HG02938 (cell line): ENCODE measurements around the gene RRP1.

Experiments
- ATAC-seq: cut with Tn5 transposase; IDR thresholded peaks from one replicate; pipeline ENCODE4 v1.9.1; 2021; ENCODE audit warnings: mild to moderate bottlenecking, moderate library complexity; ENCODE audit not compliant: unreplicated experiment

RRP1 gene

DNA sequence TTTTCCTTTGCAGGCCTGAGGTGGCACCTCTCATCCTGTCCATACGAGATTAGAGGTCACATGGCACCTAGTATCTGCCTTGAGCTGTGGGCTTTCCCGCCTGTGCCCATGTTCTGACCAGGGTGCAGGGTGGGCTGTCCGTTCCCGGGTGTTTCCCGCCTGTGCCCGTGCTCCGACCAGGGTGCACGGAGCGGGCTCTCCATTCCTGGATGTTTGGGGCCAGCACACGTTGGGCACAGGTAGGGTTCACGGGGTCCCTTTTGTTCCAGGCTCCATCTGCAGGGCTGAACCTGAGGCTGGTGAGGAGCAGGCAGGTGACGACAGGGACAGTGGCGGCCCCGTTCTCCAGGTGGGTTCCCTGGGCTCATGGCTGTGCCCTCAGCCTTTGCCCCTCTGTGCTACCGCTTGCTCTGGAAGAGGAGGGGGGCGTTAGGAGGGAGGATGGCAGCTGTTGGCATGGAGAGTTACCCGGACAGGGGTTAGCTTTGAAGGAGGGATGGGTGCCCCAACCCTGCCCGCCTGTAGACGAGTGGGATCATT, 10.0 kb downstream of the RRP1 start:
- ATAC-seq = no peak

DNA sequence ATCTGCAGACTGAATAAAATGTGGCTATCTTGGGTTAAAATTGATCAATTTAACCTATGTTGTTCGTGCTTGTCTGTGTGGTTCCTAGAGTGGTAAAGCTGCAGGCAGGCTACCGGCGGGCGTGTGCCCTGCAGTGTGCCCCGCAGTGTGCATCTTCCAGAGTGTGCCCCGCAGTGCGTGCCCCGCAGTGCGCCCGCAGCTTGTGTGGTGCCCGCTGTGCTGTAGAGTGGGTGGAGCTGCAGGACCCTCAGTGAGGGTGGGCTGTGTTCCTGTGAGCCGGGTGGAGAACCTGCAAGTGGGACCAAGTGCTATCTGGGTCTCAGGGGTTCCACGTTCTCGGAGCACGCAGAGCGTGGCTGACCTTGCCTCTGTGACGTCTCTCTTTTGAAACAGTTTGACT, 10.7 kb downstream of the RRP1 start:
- ATAC-seq = no peak

DNA sequence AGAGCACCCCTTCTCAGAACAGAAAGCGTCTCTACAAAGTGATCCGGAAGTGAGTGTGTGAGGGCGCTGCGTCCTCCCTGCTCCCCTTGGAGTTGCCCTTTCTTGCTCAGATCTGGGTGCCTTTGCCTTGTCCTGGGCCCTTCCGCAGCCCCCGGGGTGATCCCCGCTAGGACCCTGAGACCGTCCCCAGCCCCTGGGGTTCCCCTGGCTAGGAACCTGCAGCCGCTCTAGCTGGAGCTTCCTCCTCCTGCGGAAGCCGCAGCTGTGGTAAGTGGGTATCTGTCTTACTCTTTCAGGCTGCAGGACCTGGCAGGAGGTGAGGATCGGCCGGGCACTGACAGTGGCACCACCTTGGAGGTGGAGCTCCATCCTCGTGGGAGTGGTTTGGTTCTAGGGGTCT, 11.2 kb downstream of the RRP1 start:
- no peak for ATAC-seq

DNA sequence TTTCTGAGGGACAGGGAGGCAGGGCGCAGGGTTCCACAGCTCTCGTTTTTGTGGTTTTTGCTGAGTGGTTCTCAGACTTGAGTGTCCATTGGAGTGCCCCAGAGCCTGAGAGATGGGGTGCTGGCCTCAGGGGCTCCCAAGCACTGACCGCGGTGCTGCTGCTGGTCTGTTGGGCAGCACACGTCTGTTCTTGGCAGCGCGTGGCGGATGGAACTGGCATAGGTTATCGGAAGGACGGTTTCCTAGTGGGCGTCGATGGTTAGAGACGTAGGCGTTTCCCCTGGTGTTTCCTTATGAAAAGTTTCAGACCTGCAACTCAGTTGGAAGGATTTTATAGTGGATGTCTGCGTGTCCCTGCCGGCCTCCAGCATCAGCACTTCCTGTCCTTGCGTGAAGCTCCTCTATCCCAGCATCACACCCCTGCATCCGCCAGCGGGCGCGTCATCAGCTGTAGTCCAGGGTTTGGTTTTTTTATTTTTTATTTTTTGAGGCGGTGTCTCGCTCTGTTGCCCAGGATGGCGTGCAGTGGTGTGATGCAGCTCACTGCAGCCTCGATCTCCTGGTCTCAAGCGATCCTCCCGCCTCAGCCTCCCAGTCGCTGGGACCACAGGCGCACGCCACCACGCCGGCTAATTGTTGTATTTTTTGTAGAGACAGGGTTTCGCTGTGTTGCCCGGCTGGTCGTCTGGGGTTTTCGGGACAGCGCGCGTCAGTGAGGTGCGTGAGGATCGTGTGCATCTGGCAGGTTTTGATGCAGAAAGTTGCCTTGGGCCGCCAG, 11.8 kb downstream of the RRP1 start:
- ATAC-seq = no peak

DNA sequence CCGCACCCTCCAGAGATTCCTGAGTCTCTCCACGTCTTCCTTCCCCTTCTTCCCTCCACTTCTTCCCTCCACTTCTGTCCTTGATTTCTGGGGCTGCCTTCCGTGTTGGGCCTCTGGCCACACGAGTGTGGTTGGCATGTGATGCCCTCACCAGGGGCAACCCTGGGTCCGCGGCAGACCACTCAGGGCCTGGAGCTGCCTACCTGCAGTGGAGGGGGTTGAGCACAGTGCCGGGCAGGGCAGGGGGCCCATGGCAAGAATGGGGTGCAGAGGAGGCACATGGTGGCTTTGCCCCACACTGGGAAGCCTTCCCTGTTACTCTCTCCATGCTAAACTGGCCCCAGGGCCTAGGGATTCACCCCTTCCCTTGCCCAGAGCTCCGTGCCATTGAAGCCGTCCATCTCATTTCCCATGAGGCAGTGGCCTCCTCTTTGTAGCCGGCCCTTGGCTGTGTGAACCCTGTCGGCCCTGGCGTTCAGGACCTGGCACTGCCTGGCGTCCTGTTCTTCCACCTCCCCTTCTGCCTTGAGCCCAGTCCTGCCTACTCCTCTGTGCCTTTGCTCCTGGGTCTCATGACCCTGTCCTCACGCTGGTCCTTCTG, 13.4 kb downstream of the RRP1 start:
- ATAC-seq = no peak

DNA sequence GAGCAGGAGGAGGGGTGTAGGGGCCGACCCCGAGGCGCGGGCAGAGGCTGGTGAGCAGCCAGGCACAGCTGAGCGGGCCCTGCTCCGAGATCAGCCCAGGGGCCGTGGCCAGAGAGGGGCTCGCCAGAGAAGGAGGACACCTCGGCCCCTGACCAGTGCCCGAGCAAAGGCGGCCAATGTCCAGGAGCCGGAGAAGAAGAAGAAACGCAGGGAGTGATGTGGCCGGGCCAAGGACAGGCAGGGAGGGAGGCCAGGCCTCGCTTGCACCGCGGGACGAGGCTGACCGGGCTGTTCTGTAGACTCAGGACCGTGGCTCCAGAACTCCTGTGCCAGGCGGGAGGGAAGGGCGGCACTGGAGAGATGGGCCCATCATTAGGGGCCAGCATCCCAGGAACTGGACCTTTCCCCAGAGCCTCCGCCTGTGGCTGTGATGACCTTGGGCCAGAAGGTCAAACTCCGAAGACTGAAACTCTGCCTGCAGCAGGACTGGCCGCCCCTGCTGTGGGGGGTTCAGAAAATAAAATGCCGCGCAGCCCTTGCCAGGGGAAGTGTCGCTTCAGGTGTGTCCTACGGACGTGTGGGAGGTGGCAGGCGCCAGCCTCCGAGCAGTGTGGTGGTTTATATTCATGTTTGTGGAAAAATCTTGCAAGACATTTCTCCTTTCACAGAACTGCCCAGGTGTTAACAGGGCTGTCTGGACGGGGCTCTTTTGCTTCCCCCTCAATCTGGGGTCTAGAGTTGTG, 14.4 kb downstream of the RRP1 start:
- ATAC-seq = no peak

- peak; percentile 88 for ATAC-seq
Measured at GRCh38 chr21:43805275-43805800, 16.0 kb downstream of the RRP1 start.

- no peak for ATAC-seq
Measured at GRCh38 chr21:43806017-43806710, 16.8 kb downstream of the RRP1 start.

GRCh38 chr21:43808367-43808766, 19.0 kb downstream of the RRP1 start:
- ATAC-seq = no peak

GRCh38 chr21:43808832-43809251, 19.5 kb downstream of the RRP1 start:
- no peak for ATAC-seq

GRCh38 chr21:43809346-43809799, 20.0 kb downstream of the RRP1 start:
- no peak for ATAC-seq

DNA sequence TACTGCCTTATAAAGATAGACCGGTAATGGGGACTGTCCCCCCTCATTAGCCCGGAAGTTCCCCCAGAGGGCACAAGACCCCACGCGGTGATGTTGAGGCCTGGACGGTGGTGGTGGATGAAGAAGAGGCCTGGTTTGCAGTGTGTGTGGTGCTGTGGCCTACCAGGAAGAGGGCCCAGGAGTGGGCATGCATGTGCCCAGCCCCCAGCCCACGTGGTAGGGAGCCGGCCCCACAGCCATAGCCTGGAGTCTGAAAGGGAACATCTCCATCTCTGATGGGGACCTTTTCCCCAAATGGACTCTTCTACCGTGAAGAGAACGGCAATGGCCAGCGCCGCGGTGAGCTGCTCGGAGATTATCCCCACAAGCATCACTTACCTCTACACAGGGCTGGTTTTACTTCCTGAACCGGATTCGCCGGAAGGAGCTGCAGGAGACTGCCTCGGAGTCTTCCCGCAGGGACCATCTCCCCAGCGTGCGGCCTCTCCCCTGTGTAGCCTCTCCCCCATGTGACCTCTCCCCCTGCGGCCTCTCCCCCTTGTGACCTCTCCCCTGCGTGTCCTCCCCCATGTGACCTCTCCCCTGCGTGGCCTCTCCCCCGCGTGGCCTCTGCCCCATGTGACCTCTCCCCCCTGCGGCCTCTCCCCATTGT, 20.6 kb downstream of the RRP1 start:
- no peak for ATAC-seq

- no peak for ATAC-seq
Measured at GRCh38 chr21:43810505-43811261, 21.3 kb downstream of the RRP1 start.

DNA sequence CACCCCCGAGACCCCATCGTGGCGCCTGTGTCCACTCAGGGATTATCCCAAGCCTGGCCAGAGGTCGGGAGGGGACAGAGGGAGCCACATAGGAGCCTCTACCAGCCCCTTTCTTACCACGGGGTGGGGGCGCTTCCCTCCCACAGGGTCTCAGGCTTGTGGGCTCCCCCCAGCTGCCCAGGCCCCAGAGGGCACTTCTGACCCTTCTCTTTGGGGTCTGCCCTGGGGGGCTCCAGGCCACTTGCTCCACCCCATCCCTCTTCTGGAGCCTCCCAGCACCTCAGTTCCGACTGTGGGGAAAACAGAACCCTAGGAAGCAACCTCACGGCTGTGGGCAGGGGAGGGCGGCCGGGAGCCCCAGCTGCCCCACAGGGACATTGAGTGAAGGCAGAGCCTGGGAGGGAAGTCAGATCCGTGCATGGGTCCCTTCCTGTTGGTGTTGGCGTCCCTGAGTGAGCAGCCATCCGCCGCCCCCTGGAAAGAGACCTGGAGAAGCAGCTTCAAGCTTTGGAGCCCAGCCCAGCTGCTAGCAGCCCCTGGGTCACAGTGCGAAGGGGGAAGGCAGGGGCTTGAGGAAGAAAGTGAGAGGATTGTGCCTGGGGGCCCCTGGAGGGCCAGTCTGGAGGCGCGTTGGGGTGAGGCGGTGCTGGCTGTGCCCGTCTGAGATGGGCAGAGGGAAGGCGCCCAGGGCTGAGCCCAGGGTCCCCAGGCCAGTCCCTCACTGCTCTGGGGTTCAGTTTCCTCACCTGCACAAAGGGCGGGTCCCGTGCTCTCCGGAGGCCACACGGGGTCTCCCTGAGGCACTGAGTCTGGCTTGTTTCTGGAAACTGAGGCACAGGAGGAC, 22.1 kb downstream of the RRP1 start:
- ATAC-seq = no peak

- ATAC-seq = no peak
Measured at GRCh38 chr21:43812139-43812821, 22.9 kb downstream of the RRP1 start.

DNA sequence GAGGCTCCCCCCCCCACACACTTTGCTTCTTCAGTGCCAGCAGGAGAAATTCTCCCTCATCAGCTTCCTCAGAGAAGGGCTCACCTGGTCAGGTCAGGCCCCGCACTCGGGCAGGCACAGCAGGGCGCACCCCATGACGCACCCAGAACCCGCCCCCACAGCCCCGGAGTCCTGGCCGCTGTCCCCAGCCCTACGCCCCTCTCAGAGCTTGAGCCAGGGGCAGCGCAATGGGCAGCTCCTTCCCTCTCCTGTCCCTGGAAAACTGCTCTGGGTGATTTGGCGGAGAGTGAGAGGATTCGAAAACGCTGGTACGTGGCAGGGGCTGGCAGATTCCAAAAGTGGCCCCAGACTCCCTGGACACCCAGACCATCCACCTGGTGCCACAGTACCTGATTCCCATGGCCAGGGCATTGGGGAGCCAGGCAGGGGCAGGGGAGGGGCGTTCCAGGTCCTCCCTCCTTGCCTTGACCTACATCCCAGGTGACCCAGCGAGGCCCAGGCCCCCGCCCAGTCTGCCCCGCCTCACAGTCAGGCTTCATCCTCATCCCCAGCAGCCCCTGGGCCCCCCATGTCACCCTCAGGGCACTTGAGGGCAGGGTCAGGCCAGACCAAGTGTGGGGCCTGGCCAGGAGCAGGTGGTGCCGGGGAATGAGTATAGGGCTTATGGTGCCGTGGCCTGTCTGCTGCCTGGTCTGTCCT, 23.7 kb downstream of the RRP1 start:
- no peak for ATAC-seq

GRCh38 chr21:43813656-43813980, 24.2 kb downstream of the RRP1 start:
- no peak for ATAC-seq
